Thoracic aorta (tissue), 2 donors: ENCODE data around the gene SMKR1. TPM values are rescaled to one million over a fixed set of nuclear protein-coding genes. Genes with fewer than 3 reads are reported as not detected.

Experiments
- ATAC-seq: fragments of 150-250 bp; one replicate; pipeline ENCODE4 v1.8.0; 2017; ENCODE audit warnings: low read depth; ENCODE audit not compliant: insufficient number of reproducible peaks, low FRiP score
- DNase-seq: peaks from one replicate; pipeline ENCODE4 v3.0.0-alpha.2; 2020; ENCODE audit warnings: low spot score
- H3K27ac ChIP-seq, 2 donors: fragments of 200-600 bp; sonication (generic); 1 replicate in 1 of 2; 2 replicates in 1 of 2; pipeline ENCODE4 v1.5.1; 2016; ENCODE audit warnings: mild to moderate bottlenecking in 2 of 2, moderate library complexity in 2 of 2
- H3K27me3 ChIP-seq: fragments of 200-600 bp; sonication (generic); replicated peaks from 2 replicates; pipeline ENCODE4 v1.6.0; 2016; ENCODE audit warnings: mild to moderate bottlenecking; ENCODE audit not compliant: insufficient read depth
- H3K36me3 ChIP-seq: fragments of 200-600 bp; sonication (generic); one replicate; pipeline ENCODE4 v1.5.1; 2016
- H3K4me1 ChIP-seq, 2 donors: fragments of 200-600 bp; sonication (generic); 1 replicate in 1 of 2; 2 replicates in 1 of 2; pipeline versions ENCODE4 v1.5.1 to v1.6.0; 2016; ENCODE audit warnings: low read depth in 2 of 2, mild to moderate bottlenecking in 1 of 2; ENCODE audit not compliant: control insufficient read depth in 1 of 2
- H3K4me3 ChIP-seq: fragments of 200-600 bp; sonication (generic); 2 replicates; pipeline ENCODE4 v1.5.1; 2016; ENCODE audit warnings: mild to moderate bottlenecking
- H3K9me3 ChIP-seq: fragments of 200-600 bp; sonication (generic); 2 replicates; pipeline ENCODE4 v1.5.1; 2016
- total RNA-seq, 2 donors: library from RNA; depleted of rRNA; stranded (reverse); fragments of >200 nt; gene quantifications; one replicate each; pipeline versions ENCODE4 v1.1.0 to v1.2.3, GENCODE V29; 2016
- TF ChIP-seq, protein P1 (sequence below): fragments of 200-600 bp; sonication (generic); IDR thresholded peaks from one replicate; pipeline ENCODE4 v1.5.1; 2019; ENCODE audit warnings: antibody characterized with exemption

Gene SMKR1
- total RNA-seq, 2 donors from 2014 or later, result not detected

- no peak overlapping the region for H3K4me3 ChIP-seq
- ATAC-seq (no peak), DNase-seq (no peak)
- no peaks in the 10 kb centered on the region for H3K9me3 ChIP-seq
- no peaks in the 10 kb centered on the region for H3K36me3 ChIP-seq
- TF ChIP-seq, protein P1, sequence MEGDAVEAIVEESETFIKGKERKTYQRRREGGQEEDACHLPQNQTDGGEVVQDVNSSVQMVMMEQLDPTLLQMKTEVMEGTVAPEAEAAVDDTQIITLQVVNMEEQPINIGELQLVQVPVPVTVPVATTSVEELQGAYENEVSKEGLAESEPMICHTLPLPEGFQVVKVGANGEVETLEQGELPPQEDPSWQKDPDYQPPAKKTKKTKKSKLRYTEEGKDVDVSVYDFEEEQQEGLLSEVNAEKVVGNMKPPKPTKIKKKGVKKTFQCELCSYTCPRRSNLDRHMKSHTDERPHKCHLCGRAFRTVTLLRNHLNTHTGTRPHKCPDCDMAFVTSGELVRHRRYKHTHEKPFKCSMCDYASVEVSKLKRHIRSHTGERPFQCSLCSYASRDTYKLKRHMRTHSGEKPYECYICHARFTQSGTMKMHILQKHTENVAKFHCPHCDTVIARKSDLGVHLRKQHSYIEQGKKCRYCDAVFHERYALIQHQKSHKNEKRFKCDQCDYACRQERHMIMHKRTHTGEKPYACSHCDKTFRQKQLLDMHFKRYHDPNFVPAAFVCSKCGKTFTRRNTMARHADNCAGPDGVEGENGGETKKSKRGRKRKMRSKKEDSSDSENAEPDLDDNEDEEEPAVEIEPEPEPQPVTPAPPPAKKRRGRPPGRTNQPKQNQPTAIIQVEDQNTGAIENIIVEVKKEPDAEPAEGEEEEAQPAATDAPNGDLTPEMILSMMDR, result no peak
- H3K27me3 ChIP-seq, result no peaks in the 10 kb centered on the region
- H3K4me1 ChIP-seq, result no peaks in the 10 kb centered on the region
- no peak overlapping the region for H3K27ac ChIP-seq
Observed at GRCh38 chr7:129482781-129483180, 19.6 kb upstream of the SMKR1 start.

- no peak for DNase-seq
- H3K9me3 ChIP-seq, result no peaks in the 10 kb centered on the region
- H3K4me1 ChIP-seq, result no peaks in the 10 kb centered on the region
Observed at GRCh38 chr7:129489491-129489890, 12.8 kb upstream of the SMKR1 start.

GRCh38 chr7:129492391-129492790 is 9.9 kb upstream of the SMKR1 start:
- no peaks in the 10 kb centered on the region for H3K9me3 ChIP-seq
- H3K4me1 ChIP-seq, result no peaks in the 10 kb centered on the region
- no peaks in the 10 kb centered on the region for H3K36me3 ChIP-seq
- ATAC-seq (no peak), DNase-seq (no peak)
- no peak overlapping the region for H3K4me3 ChIP-seq
- TF ChIP-seq, protein P1, result no peak
- H3K27ac ChIP-seq, result no peak overlapping the region
- no peaks in the 10 kb centered on the region for H3K27me3 ChIP-seq

More at GRCh38 chr7:129489491-129489890, 12.8 kb upstream of the SMKR1 start:
- TF ChIP-seq, protein P1, result no peak
- no peak for ATAC-seq
- Histone ChIP-seq H3K4me3 (no peak overlapping the region), H3K27me3 (no peaks in the 10 kb centered on the region), H3K36me3 (no peaks in the 10 kb centered on the region), H3K27ac (no peak overlapping the region)

- TF ChIP-seq, protein P1, result no peak
- no peaks in the 10 kb centered on the region for H3K9me3 ChIP-seq
- no peak for ATAC-seq
- no peaks in the 10 kb centered on the region for H3K27me3 ChIP-seq
- no peak for DNase-seq
- no peak overlapping the region for H3K4me3 ChIP-seq
- H3K27ac ChIP-seq, result no peak overlapping the region
- no peaks in the 10 kb centered on the region for H3K36me3 ChIP-seq
- no peaks in the 10 kb centered on the region for H3K4me1 ChIP-seq
Observed at GRCh38 chr7:129493555-129493954, 8.8 kb upstream of the SMKR1 start.

- no peaks in the 10 kb centered on the region for H3K27me3 ChIP-seq
- TF ChIP-seq, protein P1, result no peak
- no peak for DNase-seq
- H3K4me1 ChIP-seq, result no peaks in the 10 kb centered on the region
- H3K36me3 ChIP-seq, result no peaks in the 10 kb centered on the region
- no peak overlapping the region for H3K4me3 ChIP-seq
- ATAC-seq, result no peak
- H3K9me3 ChIP-seq, result no peaks in the 10 kb centered on the region
- H3K27ac ChIP-seq, result no peak overlapping the region
Observed at GRCh38 chr7:129494041-129494440, 8.3 kb upstream of the SMKR1 start.
